Neural cell (in vitro differentiated cells): ENCODE data around the gene ZNF574. TPM values are rescaled to one million over a fixed set of nuclear protein-coding genes. Genes with fewer than 3 reads are reported as not detected.

Experiments
- H2AFZ ChIP-seq: fragments of 200-600, 300-800 bp; sonication (generic), shearing (Covaris generic); 2 replicates; pipeline ENCODE4 v1.6.0; 2014; ENCODE audit warnings: low read depth, mild to moderate bottlenecking, antibody characterized with exemption, low read length, moderate library complexity
- H3F3A ChIP-seq: fragments of 200-600 bp; shearing (Covaris generic); 2 replicates; pipeline ENCODE4 v1.6.1; 2016; ENCODE audit warnings: mild to moderate bottlenecking, moderate library complexity, mixed read lengths, antibody characterized with exemption, low read length; ENCODE audit not compliant: insufficient read depth, poor library complexity, severe bottlenecking
- H3K27ac ChIP-seq: fragments of 200-600, 300-800 bp; sonication (generic), shearing (Covaris generic); 2 replicates; pipeline ENCODE4 v1.5.1; 2014; ENCODE audit warnings: mild to moderate bottlenecking, low read length, moderate library complexity
- H3K27me3 ChIP-seq: fragments of 300-800, 200-600 bp; sonication (generic), shearing (Covaris generic); 2 replicates; pipeline ENCODE4 v1.6.0; 2014; ENCODE audit warnings: mild to moderate bottlenecking, low read depth, low read length, moderate library complexity; ENCODE audit not compliant: insufficient read depth
- H3K36me3 ChIP-seq: fragments of 300-800, 200-600 bp; sonication (generic), shearing (Covaris generic); 2 replicates; pipeline ENCODE4 v1.5.1; 2014; ENCODE audit warnings: mild to moderate bottlenecking, antibody characterized with exemption, low read length, moderate library complexity; ENCODE audit not compliant: insufficient read depth
- H3K4me2 ChIP-seq: fragments of 300-800, 200-600 bp; sonication (generic), shearing (Covaris generic); 2 replicates; pipeline ENCODE4 v1.6.0; 2014; ENCODE audit warnings: mild to moderate bottlenecking, low read length
- H3K4me3 ChIP-seq: fragments of 300-800, 200-600 bp; sonication (generic), shearing (Covaris generic); 2 replicates; pipeline ENCODE4 v1.5.1; 2014; ENCODE audit warnings: mild to moderate bottlenecking, low read length, moderate library complexity
- H3K79me2 ChIP-seq: fragments of 200-600 bp; shearing (Covaris generic); replicated peaks from 2 replicates; pipeline ENCODE4 v1.6.0; 2014; ENCODE audit warnings: mild to moderate bottlenecking, low read length, moderate library complexity; ENCODE audit not compliant: insufficient read depth
- H3K9ac ChIP-seq: fragments of 300-800, 200-600 bp; sonication (generic), shearing (Covaris generic); 2 replicates; pipeline ENCODE4 v1.6.1; 2016; ENCODE audit warnings: mild to moderate bottlenecking, low read length, mixed read lengths
- H3K9me2 ChIP-seq: fragments of 200-600 bp; shearing (Covaris generic); 2 replicates; pipeline ENCODE4 v1.6.1; 2016; ENCODE audit warnings: mild to moderate bottlenecking, low read length, mixed read lengths; ENCODE audit not compliant: insufficient read depth
- H3K9me3 ChIP-seq: fragments of 200-600, 300-800 bp; sonication (generic), shearing (Covaris generic); 2 replicates; pipeline ENCODE4 v1.6.1; 2016; ENCODE audit warnings: mild to moderate bottlenecking, mixed run types, low read length, moderate library complexity, mixed read lengths
- H4K20me1 ChIP-seq: fragments of 200-600 bp; shearing (Covaris generic); 2 replicates; pipeline ENCODE4 v1.6.1; 2016; ENCODE audit warnings: mild to moderate bottlenecking, mixed run types; ENCODE audit not compliant: insufficient read depth
- EP300 ChIP-seq: fragments of 450-650 bp; conservative IDR thresholded peaks from 2 replicates; pipeline ENCODE4 v1.6.1; 2014; ENCODE audit warnings: antibody characterized with exemption, mild to moderate bottlenecking, moderate library complexity; ENCODE audit not compliant: poor library complexity, severe bottlenecking
- EZH2 ChIP-seq: fragments of 200-600, 300-800 bp; shearing (Covaris generic), sonication (generic); IDR thresholded peaks from 2 replicates; pipeline ENCODE4 v1.6.1; 2014; ENCODE audit warnings: antibody characterized with exemption, low read length, borderline replicate concordance, mild to moderate bottlenecking; ENCODE audit not compliant: insufficient read depth, poor library complexity, severe bottlenecking
- MXI1 ChIP-seq: fragments of 450-650 bp; conservative IDR thresholded peaks from 2 replicates; pipeline ENCODE4 v1.6.1; 2014; ENCODE audit warnings: antibody characterized with exemption, mild to moderate bottlenecking; ENCODE audit not compliant: poor library complexity, severe bottlenecking
- POLR2AphosphoS5 ChIP-seq: IDR thresholded peaks from 2 replicates; pipeline ENCODE4 v1.6.1; 2012
- RAD21 ChIP-seq: fragments of 450-650 bp; conservative IDR thresholded peaks from 2 replicates; pipeline ENCODE4 v1.6.1; 2014; ENCODE audit warnings: antibody characterized with exemption, mild to moderate bottlenecking, moderate library complexity
- SMC3 ChIP-seq: fragments of 450-650 bp; conservative IDR thresholded peaks from 2 replicates; pipeline ENCODE4 v1.6.1; 2014; ENCODE audit warnings: antibody characterized with exemption, mild to moderate bottlenecking, moderate library complexity; ENCODE audit not compliant: poor library complexity
- TAF1 ChIP-seq: IDR thresholded peaks from 2 replicates; pipeline ENCODE4 v1.6.1; 2012; ENCODE audit warnings: low read depth
- polyA plus RNA-seq: library from polyadenylated mRNA; depleted of rRNA; stranded (reverse); fragments of >200 nt; gene quantifications from 2 replicates; pipeline ENCODE4 v1.2.3, GENCODE V29; 2014
- TF ChIP-seq, protein P1 (sequence below): fragments of 450-650 bp; IDR thresholded peaks from 2 replicates; pipeline ENCODE4 v1.5.1; 2014; ENCODE audit warnings: antibody characterized with exemption, mild to moderate bottlenecking, moderate library complexity; ENCODE audit not compliant: poor library complexity, severe bottlenecking
- TF ChIP-seq, protein P2 (sequence below): IDR thresholded peaks from 2 replicates; pipeline ENCODE4 v1.6.1; 2012; ENCODE audit warnings: borderline replicate concordance

Gene ZNF574
- polyA plus RNA-seq, 1 donor from 2014 or later = 7.0 TPM

DNA sequence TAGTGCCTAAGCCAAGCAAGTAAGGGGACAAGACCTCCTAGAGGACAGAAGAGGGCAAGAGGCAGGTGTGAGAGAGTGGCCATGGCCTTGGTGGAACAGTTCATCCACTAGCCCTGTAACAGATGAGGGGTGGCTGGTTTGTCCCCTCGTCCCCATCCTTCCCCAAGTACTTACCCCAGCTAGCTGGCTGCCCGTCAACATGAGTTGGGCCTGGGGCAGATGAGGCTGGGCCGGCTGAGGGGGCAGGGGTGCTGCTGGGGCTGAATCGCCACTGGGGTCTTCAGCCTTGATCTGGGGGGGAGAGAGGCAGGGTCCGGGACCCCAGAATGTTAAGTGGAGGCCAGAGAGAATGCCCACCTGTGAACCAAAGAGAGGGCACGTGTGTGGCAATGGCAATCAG is 41.1 kb downstream of the ZNF574 start:
- Histone ChIP-seq H3K79me2 (no peaks in the 10 kb centered on the region), H3K9me3 (no peaks in the 10 kb centered on the region), H3K27ac (no peak overlapping the region), H3K9me2 (no peaks in the 10 kb centered on the region), H3F3A (no peaks in the 10 kb centered on the region), H2AFZ (no peak overlapping the region), H3K9ac (no peak overlapping the region), H3K4me3 (no peak overlapping the region), H3K27me3 (no peaks in the 10 kb centered on the region), H4K20me1 (no peaks in the 10 kb centered on the region), H3K4me2 (no peak overlapping the region), H3K36me3 (no peaks in the 10 kb centered on the region)
- TF ChIP-seq EZH2 (no peak), POLR2AphosphoS5 (no peak), SMC3 (no peak), RAD21 (no peak), TAF1 (no peak), MXI1 (no peak), EP300 (no peak)
- TF ChIP-seq, protein P1, sequence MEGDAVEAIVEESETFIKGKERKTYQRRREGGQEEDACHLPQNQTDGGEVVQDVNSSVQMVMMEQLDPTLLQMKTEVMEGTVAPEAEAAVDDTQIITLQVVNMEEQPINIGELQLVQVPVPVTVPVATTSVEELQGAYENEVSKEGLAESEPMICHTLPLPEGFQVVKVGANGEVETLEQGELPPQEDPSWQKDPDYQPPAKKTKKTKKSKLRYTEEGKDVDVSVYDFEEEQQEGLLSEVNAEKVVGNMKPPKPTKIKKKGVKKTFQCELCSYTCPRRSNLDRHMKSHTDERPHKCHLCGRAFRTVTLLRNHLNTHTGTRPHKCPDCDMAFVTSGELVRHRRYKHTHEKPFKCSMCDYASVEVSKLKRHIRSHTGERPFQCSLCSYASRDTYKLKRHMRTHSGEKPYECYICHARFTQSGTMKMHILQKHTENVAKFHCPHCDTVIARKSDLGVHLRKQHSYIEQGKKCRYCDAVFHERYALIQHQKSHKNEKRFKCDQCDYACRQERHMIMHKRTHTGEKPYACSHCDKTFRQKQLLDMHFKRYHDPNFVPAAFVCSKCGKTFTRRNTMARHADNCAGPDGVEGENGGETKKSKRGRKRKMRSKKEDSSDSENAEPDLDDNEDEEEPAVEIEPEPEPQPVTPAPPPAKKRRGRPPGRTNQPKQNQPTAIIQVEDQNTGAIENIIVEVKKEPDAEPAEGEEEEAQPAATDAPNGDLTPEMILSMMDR = no peak
- TF ChIP-seq, protein P2, sequence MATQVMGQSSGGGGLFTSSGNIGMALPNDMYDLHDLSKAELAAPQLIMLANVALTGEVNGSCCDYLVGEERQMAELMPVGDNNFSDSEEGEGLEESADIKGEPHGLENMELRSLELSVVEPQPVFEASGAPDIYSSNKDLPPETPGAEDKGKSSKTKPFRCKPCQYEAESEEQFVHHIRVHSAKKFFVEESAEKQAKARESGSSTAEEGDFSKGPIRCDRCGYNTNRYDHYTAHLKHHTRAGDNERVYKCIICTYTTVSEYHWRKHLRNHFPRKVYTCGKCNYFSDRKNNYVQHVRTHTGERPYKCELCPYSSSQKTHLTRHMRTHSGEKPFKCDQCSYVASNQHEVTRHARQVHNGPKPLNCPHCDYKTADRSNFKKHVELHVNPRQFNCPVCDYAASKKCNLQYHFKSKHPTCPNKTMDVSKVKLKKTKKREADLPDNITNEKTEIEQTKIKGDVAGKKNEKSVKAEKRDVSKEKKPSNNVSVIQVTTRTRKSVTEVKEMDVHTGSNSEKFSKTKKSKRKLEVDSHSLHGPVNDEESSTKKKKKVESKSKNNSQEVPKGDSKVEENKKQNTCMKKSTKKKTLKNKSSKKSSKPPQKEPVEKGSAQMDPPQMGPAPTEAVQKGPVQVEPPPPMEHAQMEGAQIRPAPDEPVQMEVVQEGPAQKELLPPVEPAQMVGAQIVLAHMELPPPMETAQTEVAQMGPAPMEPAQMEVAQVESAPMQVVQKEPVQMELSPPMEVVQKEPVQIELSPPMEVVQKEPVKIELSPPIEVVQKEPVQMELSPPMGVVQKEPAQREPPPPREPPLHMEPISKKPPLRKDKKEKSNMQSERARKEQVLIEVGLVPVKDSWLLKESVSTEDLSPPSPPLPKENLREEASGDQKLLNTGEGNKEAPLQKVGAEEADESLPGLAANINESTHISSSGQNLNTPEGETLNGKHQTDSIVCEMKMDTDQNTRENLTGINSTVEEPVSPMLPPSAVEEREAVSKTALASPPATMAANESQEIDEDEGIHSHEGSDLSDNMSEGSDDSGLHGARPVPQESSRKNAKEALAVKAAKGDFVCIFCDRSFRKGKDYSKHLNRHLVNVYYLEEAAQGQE = no peak

DNA sequence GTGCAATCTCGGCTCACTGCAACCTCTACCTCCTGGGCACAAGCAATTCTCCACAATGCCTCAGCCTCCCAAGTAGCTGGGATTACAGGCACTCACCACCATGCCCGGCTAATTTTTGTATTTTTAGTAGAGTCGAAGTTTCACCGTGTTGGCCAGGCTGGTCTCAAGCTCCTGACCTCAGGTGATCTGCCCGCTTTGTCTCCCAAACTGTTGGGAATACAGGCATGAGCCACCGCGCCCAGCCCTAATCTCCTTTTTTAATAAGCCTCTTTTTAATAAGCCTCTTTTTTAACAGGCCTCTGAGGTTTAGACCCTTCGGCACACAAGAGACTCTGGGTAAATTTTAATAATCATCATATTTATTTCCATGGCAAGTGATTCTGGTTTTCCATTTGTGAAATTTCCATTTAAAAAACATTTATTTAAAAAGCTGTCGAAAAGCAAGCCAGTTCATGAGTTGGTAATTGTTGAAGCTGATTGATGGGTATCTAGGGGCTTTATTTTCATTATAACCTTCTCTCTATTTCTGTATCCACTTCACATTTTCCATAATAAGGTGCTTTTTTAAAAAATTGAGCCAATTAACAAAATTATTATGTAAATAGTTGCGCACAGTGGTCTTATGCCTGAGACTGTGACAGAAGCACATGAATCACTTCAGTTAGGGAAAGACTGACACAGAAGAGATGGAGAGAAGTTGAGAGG is 44.5 kb downstream of the ZNF574 start:
- Histone ChIP-seq H3K27me3 (no peaks in the 10 kb centered on the region), H3K9ac (no peak overlapping the region), H4K20me1 (no peaks in the 10 kb centered on the region), H3K36me3 (no peaks in the 10 kb centered on the region), H3K79me2 (no peaks in the 10 kb centered on the region), H3K9me3 (no peaks in the 10 kb centered on the region), H3K4me2 (no peak overlapping the region), H3K27ac (no peak overlapping the region), H3F3A (no peaks in the 10 kb centered on the region), H3K4me3 (no peak overlapping the region), H2AFZ (no peak overlapping the region), H3K9me2 (no peaks in the 10 kb centered on the region)
- TF ChIP-seq TAF1 (no peak), POLR2AphosphoS5 (no peak), EP300 (no peak), RAD21 (no peak), MXI1 (no peak), EZH2 (no peak), SMC3 (no peak)
- TF ChIP-seq, protein P2 = no peak
- TF ChIP-seq, protein P1 = no peak
